Thoracic aorta (tissue), 2 donors: ENCODE results near the gene BSPRY. TPM values are rescaled to one million over a fixed set of nuclear protein-coding genes. Genes with fewer than 3 reads are reported as not detected.
"Not testable (repeated sequence)": the region's sequence is repeated elsewhere in the genome, so short reads cannot be mapped to it uniquely, and the experiment has no call there.

Experiments used
- ATAC-seq: fragments of 150-250 bp; one replicate; pipeline ENCODE4 v1.8.0; 2017; ENCODE audit warnings: low read depth; ENCODE audit not compliant: insufficient number of reproducible peaks, low FRiP score
- DNase-seq: peaks from one replicate; pipeline ENCODE4 v3.0.0-alpha.2; 2020; ENCODE audit warnings: low spot score
- H3K27ac ChIP-seq, 2 donors: fragments of 200-600 bp; sonication (generic); 1 replicate in 1 of 2; 2 replicates in 1 of 2; pipeline ENCODE4 v1.5.1; 2016; ENCODE audit warnings: mild to moderate bottlenecking in 2 of 2, moderate library complexity in 2 of 2
- H3K27me3 ChIP-seq: fragments of 200-600 bp; sonication (generic); replicated peaks from 2 replicates; pipeline ENCODE4 v1.6.0; 2016; ENCODE audit warnings: mild to moderate bottlenecking; ENCODE audit not compliant: insufficient read depth
- H3K36me3 ChIP-seq: fragments of 200-600 bp; sonication (generic); one replicate; pipeline ENCODE4 v1.5.1; 2016
- H3K4me1 ChIP-seq, 2 donors: fragments of 200-600 bp; sonication (generic); 1 replicate in 1 of 2; 2 replicates in 1 of 2; pipeline versions ENCODE4 v1.5.1 to v1.6.0; 2016; ENCODE audit warnings: low read depth in 2 of 2, mild to moderate bottlenecking in 1 of 2; ENCODE audit not compliant: control insufficient read depth in 1 of 2
- H3K4me3 ChIP-seq: fragments of 200-600 bp; sonication (generic); 2 replicates; pipeline ENCODE4 v1.5.1; 2016; ENCODE audit warnings: mild to moderate bottlenecking
- H3K9me3 ChIP-seq: fragments of 200-600 bp; sonication (generic); 2 replicates; pipeline ENCODE4 v1.5.1; 2016
- CTCF ChIP-seq: fragments of 200-600 bp; sonication (generic); IDR thresholded peaks from one replicate; pipeline ENCODE4 v1.5.1; 2019; ENCODE audit warnings: antibody characterized with exemption
- total RNA-seq, 2 donors: library from RNA; depleted of rRNA; stranded (reverse); fragments of >200 nt; gene quantifications; one replicate each; pipeline versions ENCODE4 v1.1.0 to v1.2.3, GENCODE V29; 2016

BSPRY gene
- total RNA-seq, 2 donors from 2014 or later: 0.14 TPM; not detected in 1

DNA sequence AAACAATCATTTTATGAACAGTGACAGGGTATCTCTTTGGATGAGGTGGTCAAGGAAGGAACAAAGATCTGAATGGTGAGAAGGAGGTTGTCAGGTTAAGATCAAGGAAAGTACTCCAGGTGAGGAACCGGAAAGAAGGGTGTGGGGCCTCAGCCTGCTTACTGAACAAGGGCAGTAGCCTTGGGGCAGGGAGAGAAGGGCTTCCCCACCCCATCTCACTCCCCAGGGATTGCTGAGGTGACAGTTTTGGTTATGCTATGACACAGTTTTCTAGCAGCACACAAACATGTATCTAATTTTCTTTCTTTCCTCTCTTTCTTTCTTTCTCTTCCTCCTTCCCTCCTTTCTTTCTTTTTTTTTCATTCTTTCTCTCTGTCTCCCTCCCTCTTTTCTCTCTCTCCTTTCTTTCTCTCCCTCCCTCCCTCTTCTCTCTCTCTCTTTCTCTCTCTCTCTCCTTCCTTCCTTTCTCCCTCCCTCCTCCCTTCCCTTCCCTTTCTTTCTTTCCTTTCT lies 31.6 kb downstream of the BSPRY start:
- no peak for ATAC-seq
- Histone ChIP-seq H3K4me3 (no peak overlapping the region), H3K36me3 (no peaks in the 10 kb centered on the region), H3K27ac (no peak overlapping the region), H3K9me3 (no peaks in the 10 kb centered on the region), H3K27me3 (no peaks in the 10 kb centered on the region), H3K4me1 (peaks cover 4% of the 10 kb centered on the region in 2 donors)
- no peak for TF ChIP-seq CTCF
- no peak for DNase-seq

DNA sequence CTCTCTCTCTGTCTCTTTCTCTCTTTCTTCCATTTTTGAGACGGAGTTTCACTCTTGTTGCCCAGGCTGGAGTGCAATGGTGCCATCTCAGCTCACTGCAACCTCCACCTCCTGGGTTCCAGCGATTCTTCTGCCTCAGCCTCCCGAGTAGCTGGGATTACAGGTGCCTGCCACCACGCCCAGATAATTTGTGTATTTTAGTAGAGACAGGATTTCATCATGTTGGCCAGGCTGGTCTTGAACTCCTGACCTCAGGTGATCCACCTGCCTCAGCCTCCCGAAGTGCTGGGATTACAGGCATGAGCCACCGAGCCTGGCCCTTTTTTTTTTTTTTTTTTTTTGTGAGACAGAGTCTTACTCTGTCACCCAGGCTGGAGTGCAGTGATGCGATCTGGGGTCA lies 32.1 kb downstream of the BSPRY start:
- H3K9me3 ChIP-seq, DNase-seq, H3K4me1 ChIP-seq, H3K27ac ChIP-seq, H3K4me3 ChIP-seq, H3K27me3 ChIP-seq, H3K36me3 ChIP-seq, ATAC-seq: not testable (repeated sequence)

DNA sequence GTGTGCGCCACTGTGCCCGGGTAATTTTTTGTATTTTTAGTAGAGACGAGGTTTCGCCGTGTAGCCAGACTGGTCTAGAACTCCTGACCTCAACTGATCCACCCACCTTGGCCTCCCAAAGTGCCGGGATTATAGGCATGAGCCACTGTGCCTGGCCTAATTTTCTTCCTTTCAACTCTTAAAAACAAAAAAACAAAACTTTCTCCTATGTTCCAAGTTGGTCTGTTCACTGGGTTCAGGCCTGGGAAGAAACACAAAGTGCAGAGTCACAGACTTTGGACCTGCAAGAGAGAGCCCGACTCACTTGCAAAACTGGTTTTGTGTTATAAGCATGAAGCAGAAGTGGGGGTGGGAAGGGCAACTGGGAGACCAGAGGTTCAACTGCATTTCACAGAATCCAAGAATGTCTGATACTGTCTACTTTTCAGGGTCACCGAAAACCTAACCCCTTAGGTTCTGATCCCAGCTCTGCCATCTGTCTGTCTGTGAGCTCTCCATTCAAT lies 32.6 kb downstream of the BSPRY start:
- H3K27ac ChIP-seq: no peak overlapping the region
- DNase-seq: no peak

DNA sequence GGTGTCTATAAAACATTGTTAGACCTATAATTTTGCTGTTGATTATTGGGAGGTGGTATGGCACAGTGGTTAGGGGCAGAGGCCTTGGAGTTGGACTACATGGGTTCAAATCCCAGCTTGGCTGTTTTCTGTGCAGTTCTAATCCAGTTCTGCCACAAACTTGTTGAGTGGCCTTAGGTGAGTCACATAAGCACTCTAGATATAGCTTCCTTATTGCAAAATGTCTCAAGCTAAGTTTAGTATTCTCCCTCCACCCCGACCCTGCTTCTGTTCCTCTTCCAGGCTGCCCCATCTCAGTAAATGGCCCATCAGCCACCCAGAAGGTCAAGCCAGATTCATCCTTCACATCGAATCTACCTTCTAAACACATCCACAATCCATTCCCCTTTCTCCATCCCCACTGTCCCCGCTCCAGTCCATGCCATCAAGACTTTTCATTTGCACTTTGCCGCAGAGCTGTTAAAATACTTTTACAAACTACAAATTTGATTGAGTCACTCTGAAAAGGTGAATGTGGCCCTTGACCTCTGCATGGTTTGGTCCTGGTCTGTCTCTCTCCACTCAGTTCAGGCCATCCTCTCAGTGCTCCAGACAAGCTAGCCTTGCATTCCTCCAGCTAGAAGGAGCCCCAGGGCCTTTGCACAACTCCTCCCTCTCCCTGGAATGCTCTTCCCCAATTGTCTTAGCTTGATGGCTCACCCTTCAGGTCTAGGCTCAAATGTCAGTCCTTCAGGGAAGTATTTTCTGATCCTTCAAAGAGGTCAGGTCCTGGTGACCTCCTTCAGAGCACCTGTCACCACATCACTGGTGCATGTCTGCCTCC lies 37.4 kb downstream of the BSPRY start:
- peaks cover 32% of the 10 kb centered on the region for H3K36me3 ChIP-seq
- no peak overlapping the region for H3K4me3 ChIP-seq
- ATAC-seq (no peak), DNase-seq (no peak)
- no peaks in the 10 kb centered on the region for H3K9me3 ChIP-seq
- H3K27me3 ChIP-seq: no peaks in the 10 kb centered on the region
- H3K27ac ChIP-seq: no peak overlapping the region
- no peaks in the 10 kb centered on the region for H3K4me1 ChIP-seq
- no peak for TF ChIP-seq CTCF

More for the DNA sequence above, 32.6 kb downstream of the BSPRY start:
- Histone ChIP-seq H3K4me3 (no peak overlapping the region), H3K27me3 (no peaks in the 10 kb centered on the region), H3K9me3 (no peaks in the 10 kb centered on the region), H3K36me3 (no peaks in the 10 kb centered on the region), H3K4me1 (peaks cover 0 to 4% of the 10 kb centered on the region in 2 donors)
- TF ChIP-seq CTCF: no peak
- no peak for ATAC-seq

DNA sequence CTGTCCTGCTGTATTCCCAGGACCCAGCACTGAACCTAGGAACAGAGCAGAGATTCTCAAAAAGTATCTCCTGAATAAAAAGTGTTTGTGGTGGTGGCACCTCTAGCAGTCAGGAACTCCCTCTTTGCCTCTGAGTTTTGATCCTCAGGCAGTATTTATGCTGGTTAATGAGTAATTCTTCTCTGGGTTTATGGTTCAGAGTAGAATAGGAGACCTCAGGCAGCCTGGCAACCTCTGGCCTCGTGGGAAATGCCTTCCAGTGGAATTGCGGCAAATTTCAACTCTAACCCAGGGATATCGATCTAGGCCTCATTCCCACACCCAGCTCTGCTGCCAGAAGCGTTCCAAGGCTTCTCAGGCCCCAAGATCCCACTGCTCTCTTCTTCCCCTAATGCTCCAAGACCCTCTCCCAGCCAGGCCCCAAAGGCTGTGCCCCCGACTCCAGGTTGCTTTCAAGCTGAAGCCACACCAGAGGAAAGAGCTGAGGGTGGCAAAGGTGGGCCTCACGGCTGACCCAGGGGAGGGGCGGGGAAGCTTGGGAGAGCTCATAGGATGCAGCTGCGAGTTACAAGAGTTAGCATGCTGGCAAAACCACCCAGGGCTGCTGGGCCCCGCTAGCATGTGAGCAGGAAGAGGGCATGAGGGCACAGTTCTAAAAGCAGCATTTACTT lies 38.4 kb downstream of the BSPRY start:
- Histone ChIP-seq H3K27ac (no peak overlapping the region), H3K4me1 (no peaks in the 10 kb centered on the region), H3K9me3 (no peaks in the 10 kb centered on the region), H3K4me3 (no peak overlapping the region), H3K27me3 (no peaks in the 10 kb centered on the region), H3K36me3 (peaks cover 40% of the 10 kb centered on the region)
- ATAC-seq: no peak
- no peak for TF ChIP-seq CTCF
- DNase-seq: no peak
